OCI-LY7 (cell line): ENCODE data around the gene CKAP4. TPM values are rescaled to one million over a fixed set of nuclear protein-coding genes. Genes with fewer than 3 reads are reported as not detected.

Experiments used
- BruUV-seq: library from RNA; stranded (reverse); fragments of 400-500 nt; replicated peaks from 2 replicates; lab custom pipeline; 2021; lab: Mats Ljungman, UMichigan
- CTCF ChIA-PET: fragments of 300-600 bp; sonication (Branson Sonifier 250); formaldehyde crosslinking; loops from one replicate; lab custom pipeline; 2022; ENCODE audit warnings: antibody characterized with exemption; ENCODE audit not compliant: unreplicated experiment; lab: Charles Lee
- POLR2A ChIA-PET: fragments of 300-600 bp; sonication (Branson Sonifier 250); formaldehyde crosslinking; loops from one replicate; lab custom pipeline; 2022; ENCODE audit warnings: antibody characterized with exemption; lab: Charles Lee
- DNase-seq: peaks from one replicate; pipeline ENCODE4 v3.0.0-alpha.2; 2015; ENCODE audit warnings: low spot score
- H2AFZ ChIP-seq: fragments of 200-600 bp; sonication (generic), shearing (Covaris generic); 2 replicates; pipeline ENCODE4 v1.6.1; 2014; ENCODE audit warnings: mild to moderate bottlenecking, antibody characterized with exemption, low read length, moderate library complexity
- H3K27ac ChIP-seq: fragments of 200-600 bp; sonication (generic); 2 replicates; pipeline ENCODE4 v1.5.1; 2014; ENCODE audit warnings: mixed run types, low read depth, mild to moderate bottlenecking, moderate library complexity, low read length, inconsistent platforms; ENCODE audit not compliant: poor library complexity, severe bottlenecking
- H3K36me3 ChIP-seq: fragments of 200-600 bp; sonication (generic); 2 replicates; pipeline ENCODE4 v1.6.1; 2014; ENCODE audit warnings: mild to moderate bottlenecking, antibody characterized with exemption, low read length, moderate library complexity, mixed read lengths; ENCODE audit not compliant: insufficient read depth
- H3K4me1 ChIP-seq: fragments of 200-600 bp; sonication (generic); 2 replicates; pipeline ENCODE4 v1.5.1; 2014; ENCODE audit warnings: mild to moderate bottlenecking, low read length; ENCODE audit not compliant: insufficient read depth, poor library complexity, severe bottlenecking
- H3K4me2 ChIP-seq: fragments of 200-600 bp; sonication (generic); 2 replicates; pipeline ENCODE4 v1.6.1; 2014; ENCODE audit warnings: mild to moderate bottlenecking, low read length
- H3K4me3 ChIP-seq: fragments of 200-600 bp; sonication (generic); 2 replicates; pipeline ENCODE4 v1.5.1; 2014; ENCODE audit warnings: mild to moderate bottlenecking, low read depth, low read length; ENCODE audit not compliant: poor library complexity, severe bottlenecking
- H3K79me2 ChIP-seq: fragments of 200-600 bp; sonication (generic); 2 replicates; pipeline ENCODE4 v1.6.1; 2016; ENCODE audit warnings: low read depth, mild to moderate bottlenecking, low read length, moderate library complexity, mixed read lengths; ENCODE audit not compliant: insufficient read depth
- H3K9me2 ChIP-seq: fragments of 200-600 bp; sonication (generic); 2 replicates; pipeline ENCODE4 v1.6.1; 2016; ENCODE audit warnings: mild to moderate bottlenecking, low read length, mixed read lengths; ENCODE audit not compliant: insufficient read depth
- H3K9me3 ChIP-seq: fragments of 200-600 bp; sonication (generic); 2 replicates; pipeline ENCODE4 v1.6.1; 2014; ENCODE audit warnings: mild to moderate bottlenecking, mixed run types, low read length, mixed read lengths
- H4K20me1 ChIP-seq: fragments of 200-600 bp; sonication (generic); 2 replicates; pipeline ENCODE4 v1.6.1; 2014; ENCODE audit warnings: mild to moderate bottlenecking, antibody characterized with exemption, low read length, moderate library complexity, mixed read lengths; ENCODE audit not compliant: insufficient read depth
- EZH2phosphoT487 ChIP-seq: fragments of 200-600 bp; sonication (generic); IDR thresholded peaks from 2 replicates; pipeline ENCODE4 v1.6.1; 2018; ENCODE audit warnings: low read depth, borderline replicate concordance, mild to moderate bottlenecking, mixed run types, antibody characterized with exemption, low read length, moderate library complexity, mixed read lengths
- intact Hi-C: fragments of 100-400 bp; cut with micrococcal nuclease; formaldehyde crosslinking; loops from one replicate; pipeline ENCODE4 v1.10.0; 2022; ENCODE audit not compliant: unreplicated experiment
- total RNA-seq, 2 experiments: library from RNA; depleted of rRNA in 1 of 2; stranded (reverse); fragments of >200 nt in 1 of 2; shearing (Covaris generic) in 1 of 2; gene quantifications; 2 replicates each; pipeline ENCODE4 v1.2.3, GENCODE V29; 2014 to 2022
- TF ChIP-seq, protein P1 (sequence below): fragments of 200-600 bp; sonication (generic); conservative IDR thresholded peaks from 2 replicates; pipeline ENCODE4 v1.5.1; 2014; ENCODE audit warnings: mild to moderate bottlenecking, antibody characterized with exemption, low read length, moderate library complexity, mixed read lengths

Gene CKAP4
- total RNA-seq, 2 experiments from 2014 or later: 17.5 to 40.5 TPM

- Histone ChIP-seq H4K20me1 (no peaks in the 10 kb centered on the region), H2AFZ (peak overlapping the region; percentile 40; the same call in 1 of the 2 replicates), H3K4me1 (peaks cover 11% of the 10 kb centered on the region), H3K9me2 (no peaks in the 10 kb centered on the region), H3K4me3 (no peak overlapping the region), H3K36me3 (no peaks in the 10 kb centered on the region), H3K4me2 (no peak overlapping the region), H3K27ac (no peak overlapping the region), H3K79me2 (no peaks in the 10 kb centered on the region), H3K9me3 (no peaks in the 10 kb centered on the region)
- intact Hi-C loops: loop anchor here (2.0 kb wide), 1 partner anchor 803 kb away; no protein-coding TSS in a partner anchor
- TF ChIP-seq, protein P1, sequence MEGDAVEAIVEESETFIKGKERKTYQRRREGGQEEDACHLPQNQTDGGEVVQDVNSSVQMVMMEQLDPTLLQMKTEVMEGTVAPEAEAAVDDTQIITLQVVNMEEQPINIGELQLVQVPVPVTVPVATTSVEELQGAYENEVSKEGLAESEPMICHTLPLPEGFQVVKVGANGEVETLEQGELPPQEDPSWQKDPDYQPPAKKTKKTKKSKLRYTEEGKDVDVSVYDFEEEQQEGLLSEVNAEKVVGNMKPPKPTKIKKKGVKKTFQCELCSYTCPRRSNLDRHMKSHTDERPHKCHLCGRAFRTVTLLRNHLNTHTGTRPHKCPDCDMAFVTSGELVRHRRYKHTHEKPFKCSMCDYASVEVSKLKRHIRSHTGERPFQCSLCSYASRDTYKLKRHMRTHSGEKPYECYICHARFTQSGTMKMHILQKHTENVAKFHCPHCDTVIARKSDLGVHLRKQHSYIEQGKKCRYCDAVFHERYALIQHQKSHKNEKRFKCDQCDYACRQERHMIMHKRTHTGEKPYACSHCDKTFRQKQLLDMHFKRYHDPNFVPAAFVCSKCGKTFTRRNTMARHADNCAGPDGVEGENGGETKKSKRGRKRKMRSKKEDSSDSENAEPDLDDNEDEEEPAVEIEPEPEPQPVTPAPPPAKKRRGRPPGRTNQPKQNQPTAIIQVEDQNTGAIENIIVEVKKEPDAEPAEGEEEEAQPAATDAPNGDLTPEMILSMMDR: peak; percentile 95
- TF ChIP-seq EZH2phosphoT487: no peak
- ChIA-PET POLR2A (interaction anchor here (0.9 kb wide), 1 partner anchor 55 kb away, joined by 3 read pairs; no protein-coding TSS in a partner anchor), CTCF (interaction anchor here (0.6 to 1.0 kb wide), 4 partner anchors 8 to 59 kb away, joined by 3 read pairs; no protein-coding TSS in a partner anchor)
- peak; percentile 69 for DNase-seq
- BruUV-seq: no TSS peak
Measured at GRCh38 chr12:106223485-106224354, 24.1 kb downstream of the CKAP4 start.

- Histone ChIP-seq H3K4me1 (no peaks in the 10 kb centered on the region), H2AFZ (no peak overlapping the region), H3K9me2 (no peaks in the 10 kb centered on the region), H3K36me3 (no peaks in the 10 kb centered on the region), H3K79me2 (no peaks in the 10 kb centered on the region), H3K4me3 (no peak overlapping the region), H4K20me1 (no peaks in the 10 kb centered on the region), H3K9me3 (0 out of 2 replicates have a peak, but pooled peaks cover 8% of the 10 kb centered on the region), H3K4me2 (no peak overlapping the region), H3K27ac (no peak overlapping the region)
- BruUV-seq: no TSS peak
- no peak for DNase-seq
- ChIA-PET POLR2A (no interaction called here), CTCF (no interaction called here)
- TF ChIP-seq EZH2phosphoT487: no peak
- TF ChIP-seq, protein P1: no peak
- intact Hi-C loops: no loop called here
Measured at GRCh38 chr12:106220536-106220935, 27.3 kb downstream of the CKAP4 start.

GRCh38 chr12:106219043-106219442, 28.8 kb downstream of the CKAP4 start:
- Histone ChIP-seq H3K9me3 (0 out of 2 replicates have a peak, but pooled peaks cover 8% of the 10 kb centered on the region), H3K79me2 (no peaks in the 10 kb centered on the region), H3K4me1 (no peaks in the 10 kb centered on the region), H3K4me3 (no peak overlapping the region), H3K27ac (no peak overlapping the region), H2AFZ (no peak overlapping the region), H3K4me2 (no peak overlapping the region), H3K9me2 (no peaks in the 10 kb centered on the region), H3K36me3 (no peaks in the 10 kb centered on the region), H4K20me1 (no peaks in the 10 kb centered on the region)
- POLR2A ChIA-PET: no interaction called here
- intact Hi-C loops: no loop called here
- DNase-seq: no peak
- TF ChIP-seq EZH2phosphoT487: no peak
- TF ChIP-seq, protein P1: no peak
- CTCF ChIA-PET: no interaction called here
- BruUV-seq: no TSS peak
